ENCODE measurements around the gene IMP3. TPM values are rescaled to one million over a fixed set of nuclear protein-coding genes. Genes with fewer than 3 reads are reported as not detected.
"Not testable (repeated sequence)": the region's sequence is repeated elsewhere in the genome, so short reads cannot be mapped to it uniquely, and the experiment has no call there.

IMP3 gene
- total and polyA plus RNA-seq, 2 donors (not counting 3 experiments of a cell fraction or from before 2014, with no cell fraction given) = 41.3 to 64.0 TPM

DNA sequence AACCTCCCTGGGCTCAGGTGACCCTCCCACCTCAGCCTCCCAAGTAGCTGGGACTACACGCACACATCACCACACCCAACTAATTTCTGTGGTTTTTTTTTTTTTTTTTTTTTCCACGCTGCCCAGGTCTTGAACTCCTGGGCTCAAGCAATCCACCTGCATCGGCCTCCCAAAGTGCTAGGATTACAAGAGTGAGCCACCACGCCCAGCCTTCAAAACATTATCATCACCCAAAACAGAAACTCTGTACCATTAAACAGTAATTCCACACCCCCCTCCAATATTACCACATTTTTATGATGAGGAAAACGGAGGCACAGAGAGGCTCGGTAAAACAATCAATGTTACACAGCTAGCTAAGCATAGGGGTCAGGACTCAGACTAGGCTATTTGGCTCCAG, 4.0 kb downstream of the IMP3 start:
- Histone ChIP-seq H3K4me2 (ENCODE audit: insufficient read depth, low read length) (no peak overlapping the region), H3K27me3 (ENCODE audit: control insufficient read depth in 2 of 2, insufficient read depth in 2 of 2, low read length in 2 of 2) (no peaks in the 10 kb centered on the region), H3K36me3 (ENCODE audit: control insufficient read depth in 2 of 2, extremely low read depth in 1 of 2, insufficient read depth in 2 of 2, low read length in 2 of 2) (no peaks in the 10 kb centered on the region), H3K27ac (ENCODE audit: insufficient read depth, low read depth, low read length) (no peak overlapping the region), H3K9me1 (replicated peaks; ENCODE audit: control insufficient read depth, extremely low read depth, insufficient read depth, low read length) (no peaks in the 10 kb centered on the region), H3K4me3 (replicated peaks in 1 of 3; ENCODE audit: insufficient read depth in 1 of 3, low read depth in 1 of 3, low read length in 3 of 3) (no peak overlapping the region), H3K4me1 (ENCODE audit: control insufficient read depth, extremely low read depth, insufficient read depth, low read length) (peaks cover 23% of the 10 kb centered on the region), H2AFZ (ENCODE audit: low read depth, low read length) (no peak overlapping the region), H4K20me1 (replicated peaks; ENCODE audit: control insufficient read depth, extremely low read depth, insufficient read depth, low read length) (no peaks in the 10 kb centered on the region), H3K9me3 (replicated peaks; ENCODE audit: control insufficient read depth, insufficient read depth, low read length) (no peaks in the 10 kb centered on the region), H3K79me2 (ENCODE audit: control insufficient read depth, insufficient read depth, low read length) (peaks cover 10% of the 10 kb centered on the region), H3K9ac (replicated peaks; ENCODE audit: extremely low read depth, insufficient read depth, low read length) (no peak overlapping the region)
- no peak for TF ChIP-seq MAX (IDR thresholded peaks at IDR 0.05; ENCODE audit: insufficient read depth, insufficient read length)
- TF ChIP-seq POLR2A (IDR thresholded peaks at IDR 0.05; ENCODE audit: low read depth, low read length) = no peak
- no peak for TF ChIP-seq CTCF (IDR thresholded peaks at IDR 0.05; ENCODE audit: extremely low read depth in 1 of 2, insufficient read depth in 1 of 2, low read depth in 1 of 2, low read length in 2 of 2)
- no peak for TF ChIP-seq EZH2 (IDR thresholded peaks at IDR 0.05; ENCODE audit: borderline replicate concordance, low read depth, low read length, severe bottlenecking)
- no peak for TF ChIP-seq MYC (IDR thresholded peaks at IDR 0.05; ENCODE audit: low read depth, low read length)
- TF ChIP-seq JUN (IDR thresholded peaks at IDR 0.05; ENCODE audit: borderline replicate concordance, insufficient read depth, insufficient read length, low read depth) = no peak
- TF ChIP-seq POLR2AphosphoS5 (IDR thresholded peaks at IDR 0.05; ENCODE audit: insufficient read depth, low read depth, low read length) = no peak
- TF ChIP-seq FOS (IDR thresholded peaks at IDR 0.05; ENCODE audit: borderline replicate concordance, insufficient read depth, low read length) = no peak
- no peak for TF ChIP-seq GATA2 (IDR thresholded peaks at IDR 0.05; ENCODE audit: insufficient read depth, insufficient read length, low read depth, low read length)
- FAIRE-seq (no peak), DNase-seq (ENCODE audit: low read depth, low spot score) (no peak)
- dilution Hi-C loops (cut with MboI; ENCODE audit: extremely low pct_ligation_motif_present, low sequenced_read_pairs) = no loop called here
- intact Hi-C loops (cut with micrococcal nuclease) = no loop called here
- POLR2A ChIA-PET = no interaction called here
- no TSS peak for BruUV-seq (replicated peaks)
- CTCF ChIA-PET = interaction anchor here (1.5 kb wide), 1 partner anchor 11 kb away, joined by 4 read pairs; the partner anchor contains the start of gene SNX33

DNA sequence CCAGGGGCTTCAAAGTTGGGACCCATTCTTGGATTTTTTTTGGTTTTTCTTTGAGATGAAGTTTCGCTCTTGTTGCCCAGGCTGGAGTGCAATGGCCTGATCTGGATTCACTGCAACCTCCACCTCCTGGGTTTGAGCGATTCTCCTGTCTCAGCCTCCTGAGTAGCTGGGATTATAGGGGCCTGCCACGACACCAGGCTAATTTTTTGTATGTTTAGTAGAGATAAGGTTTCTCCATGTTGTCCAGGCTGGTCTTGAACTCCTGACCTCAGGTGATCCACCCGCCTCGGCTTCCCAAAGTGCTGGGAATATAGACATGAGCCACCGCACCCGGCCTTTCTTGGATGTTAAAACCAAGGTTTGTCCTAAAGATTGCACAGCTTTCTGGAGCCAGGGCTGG, 6.1 kb downstream of the IMP3 start:
- POLR2A ChIA-PET; dilution Hi-C loops (cut with MboI; ENCODE audit: extremely low pct_ligation_motif_present, low sequenced_read_pairs); H3K27ac ChIP-seq (ENCODE audit: insufficient read depth, low read depth, low read length); H3K79me2 ChIP-seq (ENCODE audit: control insufficient read depth, insufficient read depth, low read length); DNase-seq (ENCODE audit: low read depth, low spot score); H3K9me3 ChIP-seq (replicated peaks; ENCODE audit: control insufficient read depth, insufficient read depth, low read length); H3K9ac ChIP-seq (replicated peaks; ENCODE audit: extremely low read depth, insufficient read depth, low read length); H3K9me1 ChIP-seq (replicated peaks; ENCODE audit: control insufficient read depth, extremely low read depth, insufficient read depth, low read length); H4K20me1 ChIP-seq (replicated peaks; ENCODE audit: control insufficient read depth, extremely low read depth, insufficient read depth, low read length); H2AFZ ChIP-seq (ENCODE audit: low read depth, low read length); intact Hi-C loops (cut with micrococcal nuclease); FAIRE-seq; CTCF ChIA-PET; H3K27me3 ChIP-seq (ENCODE audit: control insufficient read depth in 2 of 2, insufficient read depth in 2 of 2, low read length in 2 of 2); BruUV-seq (replicated peaks); H3K4me3 ChIP-seq (replicated peaks in 1 of 3; ENCODE audit: insufficient read depth in 1 of 3, low read depth in 1 of 3, low read length in 3 of 3); H3K36me3 ChIP-seq (ENCODE audit: control insufficient read depth in 2 of 2, extremely low read depth in 1 of 2, insufficient read depth in 2 of 2, low read length in 2 of 2); H3K4me2 ChIP-seq (ENCODE audit: insufficient read depth, low read length): not testable (repeated sequence)
- peaks cover 12% of the 10 kb centered on the region for H3K4me1 ChIP-seq (ENCODE audit: control insufficient read depth, extremely low read depth, insufficient read depth, low read length)

Data from endothelial cell of umbilical vein (primary cell).